DND-41 (cell line): ENCODE results near the gene ZNF337.

Experiments
- ATAC-seq: fragments of 200-7000 bp; cut with Tn5 transposase; 3 replicates; pipeline ENCODE4 v1.9.1; 2021; ENCODE audit warnings: low read depth; ENCODE audit not compliant: insufficient read depth
- DNase-seq: peaks from one replicate; pipeline ENCODE4 v3.0.0-alpha.2; 2020
- H2AFZ ChIP-seq: 2 replicates; pipeline ENCODE4 v1.6.0; 2012; ENCODE audit warnings: low read depth, low read length
- H3K27ac ChIP-seq: 2 replicates; pipeline ENCODE4 v1.5.1; 2012; ENCODE audit warnings: low read length, inconsistent platforms
- H3K27me3 ChIP-seq: fragments of 200-600 bp; sonication (generic); 2 replicates; pipeline ENCODE4 v1.6.0; 2012; ENCODE audit warnings: low read length, mild to moderate bottlenecking, inconsistent platforms; ENCODE audit not compliant: insufficient read depth, poor library complexity
- H3K36me3 ChIP-seq: 2 replicates; pipeline ENCODE4 v1.5.1; 2012; ENCODE audit warnings: low read length, inconsistent platforms; ENCODE audit not compliant: insufficient read depth
- H3K4me1 ChIP-seq: 2 replicates; pipeline ENCODE4 v1.5.1; 2012; ENCODE audit warnings: mild to moderate bottlenecking, low read length; ENCODE audit not compliant: insufficient read depth
- H3K4me2 ChIP-seq: 2 replicates; pipeline ENCODE4 v1.6.0; 2012; ENCODE audit warnings: mild to moderate bottlenecking, moderate library complexity, low read length, inconsistent platforms; ENCODE audit not compliant: insufficient read depth
- H3K4me3 ChIP-seq, 2 experiments: fragments of 200-600 bp in 1 of 2; shearing (Covaris generic) in 1 of 2; 2 replicates each; pipeline ENCODE4 v1.5.1; 2012 to 2016; ENCODE audit warnings: inconsistent platforms in 2 of 2, low read length in 2 of 2, mild to moderate bottlenecking in 2 of 2, low read depth in 1 of 2, moderate library complexity in 1 of 2
- H3K79me2 ChIP-seq: 2 replicates; pipeline ENCODE4 v1.6.0; 2012; ENCODE audit warnings: low read length, inconsistent platforms; ENCODE audit not compliant: insufficient read depth
- H3K9ac ChIP-seq: 2 replicates; pipeline ENCODE4 v1.6.0; 2012; ENCODE audit warnings: low read depth, mild to moderate bottlenecking, inconsistent platforms, low read length, moderate library complexity
- H3K9me3 ChIP-seq: 2 replicates; pipeline ENCODE4 v1.5.1; 2012; ENCODE audit warnings: low read length, moderate library complexity, mild to moderate bottlenecking, inconsistent platforms; ENCODE audit not compliant: insufficient read depth, severe bottlenecking
- H4K20me1 ChIP-seq: 2 replicates; pipeline ENCODE4 v1.6.0; 2012; ENCODE audit warnings: low read length; ENCODE audit not compliant: insufficient read depth
- CTCF ChIP-seq: IDR thresholded peaks from 2 replicates; pipeline ENCODE4 v1.5.1; 2012; ENCODE audit warnings: borderline replicate concordance, low read length, moderate library complexity, mild to moderate bottlenecking; ENCODE audit not compliant: poor library complexity, severe bottlenecking; ENCODE audit errors: extremely low read depth
- EZH2 ChIP-seq: IDR thresholded peaks from 3 replicates; pipeline ENCODE4 v1.6.1; 2012; ENCODE audit warnings: borderline replicate concordance, low read depth, mild to moderate bottlenecking, moderate library complexity, low read length, inconsistent platforms; ENCODE audit not compliant: severe bottlenecking

Gene ZNF337

DNA sequence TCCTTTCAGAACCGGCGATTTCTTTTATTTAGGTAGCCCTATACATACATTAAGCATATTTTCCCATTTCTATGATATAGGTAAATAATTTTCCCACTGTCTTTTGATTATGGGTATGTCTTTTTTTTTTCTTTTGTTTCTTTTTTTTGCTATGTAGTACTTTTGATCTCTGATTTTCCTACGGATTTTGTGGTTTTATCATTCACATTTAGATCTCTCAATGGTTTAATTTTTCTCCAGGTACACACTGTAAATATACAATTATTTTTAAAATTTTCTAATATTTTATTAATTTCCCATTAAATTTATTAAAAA is 436 bp upstream of the ZNF337 start:
- peaks cover 77% of the 10 kb centered on the region for H3K79me2 ChIP-seq
- TF ChIP-seq CTCF, result no peak
- TF ChIP-seq EZH2, result no peak
- H4K20me1 ChIP-seq, result peaks cover 4% of the 10 kb centered on the region; the same call in 1 of the 2 replicates
- peaks cover 13% of the 10 kb centered on the region for H3K36me3 ChIP-seq
- DNase-seq (no peak), ATAC-seq (no peak)
- H3K27me3 ChIP-seq, result no peaks in the 10 kb centered on the region
- peak overlapping the region; percentile 75 for H3K4me2 ChIP-seq
- H3K4me3 ChIP-seq, result peak overlapping the region; percentile 85 to 86
- peak overlapping the region; percentile 95 for H3K9ac ChIP-seq
- H3K4me1 ChIP-seq, result peaks cover 46% of the 10 kb centered on the region
- peak overlapping the region; percentile 78 for H2AFZ ChIP-seq
- H3K27ac ChIP-seq, result peak overlapping the region; percentile 90
- peaks cover 12% of the 10 kb centered on the region for H3K9me3 ChIP-seq

- peaks cover 91% of the 10 kb centered on the region for H3K79me2 ChIP-seq
- H2AFZ ChIP-seq, result peak overlapping the region; percentile 78
- H3K4me1 ChIP-seq, result peaks cover 50% of the 10 kb centered on the region
- peak overlapping the region; percentile 85 to 86 for H3K4me3 ChIP-seq
- peak overlapping the region; percentile 75 for H3K4me2 ChIP-seq
- no peaks in the 10 kb centered on the region for H3K27me3 ChIP-seq
- DNase-seq, result no peak
- peaks cover 4% of the 10 kb centered on the region; the same call in 1 of the 2 replicates for H4K20me1 ChIP-seq
- H3K9ac ChIP-seq, result peak overlapping the region; percentile 95
- peaks cover 12% of the 10 kb centered on the region for H3K9me3 ChIP-seq
- H3K27ac ChIP-seq, result peak overlapping the region; percentile 90
- peak; percentile 1 for ATAC-seq
- peaks cover 23% of the 10 kb centered on the region for H3K36me3 ChIP-seq
- TF ChIP-seq CTCF (no peak), EZH2 (no peak)
These were observed 902 bp downstream of the ZNF337 start for GRCh38 chr20:25695532-25696370.

DNA sequence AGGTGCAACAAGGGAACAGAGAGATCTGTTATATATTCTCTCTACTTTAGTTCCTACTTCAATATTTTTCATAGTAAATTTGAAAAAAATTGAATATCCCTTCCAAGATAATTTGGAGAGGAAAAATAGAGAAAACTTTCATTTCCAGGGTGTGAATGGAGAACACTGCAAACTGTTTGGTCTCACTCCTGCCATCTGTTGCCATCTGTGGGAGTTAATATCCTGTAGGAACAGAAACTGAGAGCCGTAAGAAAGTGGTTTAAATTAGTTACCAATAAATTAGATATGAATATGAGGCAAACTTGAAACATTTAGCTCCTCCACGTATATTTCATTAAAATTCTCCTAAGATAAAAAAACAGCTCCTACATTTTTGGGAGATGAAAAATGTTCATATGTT is 4.2 kb downstream of the ZNF337 start:
- peaks cover 82% of the 10 kb centered on the region for H3K79me2 ChIP-seq
- no peak overlapping the region for H3K4me3 ChIP-seq
- H4K20me1 ChIP-seq, result peaks cover 4% of the 10 kb centered on the region; the same call in 1 of the 2 replicates
- peaks cover 51% of the 10 kb centered on the region for H3K4me1 ChIP-seq
- H3K4me2 ChIP-seq, result no peak overlapping the region
- H3K36me3 ChIP-seq, result peaks cover 30% of the 10 kb centered on the region
- no peaks in the 10 kb centered on the region for H3K9me3 ChIP-seq
- H3K27me3 ChIP-seq, result no peaks in the 10 kb centered on the region
- no peak overlapping the region for H3K9ac ChIP-seq
- TF ChIP-seq CTCF, result no peak
- TF ChIP-seq EZH2, result no peak
- no peak for DNase-seq
- H2AFZ ChIP-seq, result no peak overlapping the region
- no peak overlapping the region for H3K27ac ChIP-seq
- ATAC-seq, result no peak
